Measurements from ENCODE around the gene CACNG3. TPM values are rescaled to one million over a fixed set of nuclear protein-coding genes. Genes with fewer than 3 reads are reported as not detected.

Gene CACNG3
- total RNA-seq, 1 donor from 2014 or later, result not detected

DNA sequence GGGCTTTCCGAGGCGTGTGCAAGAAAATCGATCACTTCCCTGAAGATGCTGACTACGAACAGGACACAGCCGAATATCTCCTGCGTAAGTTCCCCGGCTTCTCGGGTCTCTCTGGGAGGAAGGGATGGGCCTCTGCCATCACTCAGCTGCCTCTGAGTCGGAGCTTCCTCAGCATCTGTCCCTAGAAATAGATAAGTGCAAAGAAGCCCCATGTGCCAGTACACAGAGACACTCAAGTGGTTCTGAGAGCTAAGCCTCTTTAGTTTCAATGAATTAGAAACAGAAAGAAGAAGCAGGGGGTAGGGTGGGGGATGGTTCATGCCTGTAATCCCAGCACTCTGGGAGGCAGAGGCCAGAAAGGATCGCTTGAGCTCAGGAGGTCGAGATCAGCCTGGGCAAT lies 90.6 kb downstream of the CACNG3 start:
- DNase-seq (ENCODE audit: low spot score in 2 of 2), result no peak
- H3K4me1 ChIP-seq, result no peaks in the 10 kb centered on the region
- H3K27ac ChIP-seq, result no peak overlapping the region
- intact Hi-C loops (cut with DNase I), result no loop called here
- no peaks in the 10 kb centered on the region for H3K27me3 ChIP-seq
- H3K36me3 ChIP-seq, result no peaks in the 10 kb centered on the region
- TF ChIP-seq, protein P1, sequence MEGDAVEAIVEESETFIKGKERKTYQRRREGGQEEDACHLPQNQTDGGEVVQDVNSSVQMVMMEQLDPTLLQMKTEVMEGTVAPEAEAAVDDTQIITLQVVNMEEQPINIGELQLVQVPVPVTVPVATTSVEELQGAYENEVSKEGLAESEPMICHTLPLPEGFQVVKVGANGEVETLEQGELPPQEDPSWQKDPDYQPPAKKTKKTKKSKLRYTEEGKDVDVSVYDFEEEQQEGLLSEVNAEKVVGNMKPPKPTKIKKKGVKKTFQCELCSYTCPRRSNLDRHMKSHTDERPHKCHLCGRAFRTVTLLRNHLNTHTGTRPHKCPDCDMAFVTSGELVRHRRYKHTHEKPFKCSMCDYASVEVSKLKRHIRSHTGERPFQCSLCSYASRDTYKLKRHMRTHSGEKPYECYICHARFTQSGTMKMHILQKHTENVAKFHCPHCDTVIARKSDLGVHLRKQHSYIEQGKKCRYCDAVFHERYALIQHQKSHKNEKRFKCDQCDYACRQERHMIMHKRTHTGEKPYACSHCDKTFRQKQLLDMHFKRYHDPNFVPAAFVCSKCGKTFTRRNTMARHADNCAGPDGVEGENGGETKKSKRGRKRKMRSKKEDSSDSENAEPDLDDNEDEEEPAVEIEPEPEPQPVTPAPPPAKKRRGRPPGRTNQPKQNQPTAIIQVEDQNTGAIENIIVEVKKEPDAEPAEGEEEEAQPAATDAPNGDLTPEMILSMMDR (IDR thresholded peaks at IDR 0.05), result no peak
- no peak overlapping the region for H3K4me3 ChIP-seq
- no peaks in the 10 kb centered on the region for H3K9me3 ChIP-seq

DNA sequence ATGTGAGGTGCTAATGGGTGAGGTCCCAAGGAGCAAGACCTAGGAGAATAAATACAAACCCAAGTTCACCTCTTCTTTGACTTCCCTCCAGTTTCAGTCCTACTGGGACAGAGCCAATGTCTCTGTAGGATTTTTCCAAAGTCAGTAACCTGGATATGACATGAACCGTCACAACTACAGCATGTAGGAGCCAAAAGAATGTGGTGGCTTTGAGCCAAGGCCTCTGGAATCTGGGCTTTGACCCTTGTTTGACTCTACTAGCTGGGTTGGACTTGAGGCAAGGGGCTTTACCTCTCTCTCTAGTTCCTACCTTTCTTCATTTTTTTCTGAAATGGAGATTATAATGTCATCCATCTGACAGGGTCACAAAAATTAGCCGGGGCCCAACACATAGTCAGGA lies 91.4 kb downstream of the CACNG3 start:
- TF ChIP-seq, protein P1 (IDR thresholded peaks at IDR 0.05), result no peak
- intact Hi-C loops (cut with DNase I), result no loop called here

DNA sequence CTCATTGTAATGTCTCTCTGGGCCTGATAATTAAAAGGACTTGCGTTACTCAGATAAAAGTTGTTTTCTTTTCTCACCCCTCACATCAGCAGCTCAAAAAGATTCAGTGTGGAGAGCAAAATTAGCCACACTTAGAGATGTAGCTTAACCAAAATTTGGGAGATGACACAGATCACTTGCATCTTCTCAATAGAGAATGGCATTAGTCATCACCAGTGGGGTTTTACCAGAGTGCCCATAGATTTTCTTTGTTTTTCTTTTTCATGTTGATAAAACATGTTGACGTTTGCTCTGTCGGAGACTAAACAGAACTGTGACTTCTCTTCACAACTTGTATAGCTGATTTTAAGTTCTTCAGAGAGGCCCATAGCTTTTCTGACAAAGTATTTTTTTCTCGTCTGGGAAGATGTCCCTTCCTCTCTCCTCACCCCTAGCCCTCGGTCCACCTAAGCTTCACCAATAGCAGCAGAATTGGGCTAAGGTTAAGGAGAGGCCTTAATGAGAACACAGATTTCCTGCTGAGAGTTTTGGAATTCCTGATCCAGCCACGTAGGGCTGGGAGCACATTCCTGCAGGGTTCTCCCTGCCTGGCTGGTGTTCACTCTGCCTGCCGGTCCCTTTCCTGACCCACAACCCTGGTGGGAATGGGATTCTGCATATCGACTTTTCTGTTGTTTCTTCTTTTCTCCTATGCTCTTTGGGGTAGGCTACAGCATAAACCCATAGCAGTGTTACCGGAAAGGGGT lies 92.6 kb downstream of the CACNG3 start:
- no peaks in the 10 kb centered on the region for H3K36me3 ChIP-seq
- no peaks in the 10 kb centered on the region for H3K4me1 ChIP-seq
- no peaks in the 10 kb centered on the region for H3K9me3 ChIP-seq
- H3K4me3 ChIP-seq, result no peak overlapping the region
- TF ChIP-seq, protein P1 (IDR thresholded peaks at IDR 0.05), result no peak
- intact Hi-C loops (cut with DNase I), result no loop called here
- H3K27me3 ChIP-seq, result no peaks in the 10 kb centered on the region
- no peak for DNase-seq (ENCODE audit: low spot score in 2 of 2)
- H3K27ac ChIP-seq, result no peak overlapping the region

More for the DNA sequence above, 91.4 kb downstream of the CACNG3 start:
- Histone ChIP-seq H3K4me1 (no peaks in the 10 kb centered on the region), H3K9me3 (no peaks in the 10 kb centered on the region), H3K27me3 (no peaks in the 10 kb centered on the region), H3K36me3 (no peaks in the 10 kb centered on the region), H3K4me3 (no peak overlapping the region), H3K27ac (no peak overlapping the region)
- no peak for DNase-seq (ENCODE audit: low spot score in 2 of 2)

DNA sequence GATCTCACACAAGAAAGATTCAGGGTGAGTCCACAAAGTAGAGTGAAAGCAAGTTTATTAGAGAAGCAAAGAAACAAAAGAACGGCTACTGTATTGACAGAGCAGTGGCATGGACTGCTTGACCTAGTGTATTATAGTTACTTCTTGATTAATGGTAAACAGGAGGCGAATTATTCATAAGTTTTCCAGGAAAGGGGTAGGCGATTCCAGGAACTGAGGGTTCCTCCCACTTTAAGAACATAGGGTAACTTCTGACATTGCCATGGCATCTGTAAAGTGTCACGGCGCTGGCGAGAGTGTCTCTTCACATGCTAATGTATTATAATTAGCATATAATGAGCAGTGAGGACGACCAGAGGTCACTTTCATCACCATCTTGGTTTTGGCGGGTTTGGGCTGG lies 93.2 kb downstream of the CACNG3 start:
- no peak overlapping the region for H3K4me3 ChIP-seq
- H3K27ac ChIP-seq, result no peak overlapping the region
- no peak for DNase-seq (ENCODE audit: low spot score in 2 of 2)
- TF ChIP-seq, protein P1 (IDR thresholded peaks at IDR 0.05), result no peak
- H3K9me3 ChIP-seq, result no peaks in the 10 kb centered on the region
- intact Hi-C loops (cut with DNase I), result no loop called here
- H3K4me1 ChIP-seq, result no peaks in the 10 kb centered on the region
- H3K27me3 ChIP-seq, result no peaks in the 10 kb centered on the region
- H3K36me3 ChIP-seq, result no peaks in the 10 kb centered on the region

- Histone ChIP-seq H3K4me3 (no peak overlapping the region), H3K27ac (no peak overlapping the region), H3K36me3 (no peaks in the 10 kb centered on the region), H3K27me3 (no peaks in the 10 kb centered on the region), H3K4me1 (no peaks in the 10 kb centered on the region), H3K9me3 (no peaks in the 10 kb centered on the region)
- DNase-seq (ENCODE audit: low spot score in 2 of 2), result no peak
- TF ChIP-seq, protein P1 (IDR thresholded peaks at IDR 0.05), result no peak
- intact Hi-C loops (cut with DNase I), result no loop called here
These were observed 96.6 kb downstream of the CACNG3 start for GRCh38 chr16:24352746-24353145.

Data from ascending aorta (tissue), 2 donors.